HG02981 (cell line): Measurements from ENCODE around the gene HECW1.
"Not testable (repeated sequence)": the region's sequence is repeated elsewhere in the genome, so short reads cannot be mapped to it uniquely, and the experiment has no call there.

ENCODE experiments used
- ATAC-seq: cut with Tn5 transposase; IDR thresholded peaks from one replicate; pipeline ENCODE4 v1.9.1; 2021; ENCODE audit warnings: mild to moderate bottlenecking, moderate library complexity; ENCODE audit not compliant: unreplicated experiment

The HECW1 gene

GRCh38 chr7:43460733-43461348 lies 348.4 kb downstream of the HECW1 start:
- ATAC-seq = no peak

- ATAC-seq = no peak
Measured at GRCh38 chr7:43461349-43462024, 349.0 kb downstream of the HECW1 start.

GRCh38 chr7:43462836-43463235 lies 350.4 kb downstream of the HECW1 start:
- no peak for ATAC-seq

- ATAC-seq = no peak
Measured at GRCh38 chr7:43463401-43463980, 351.0 kb downstream of the HECW1 start.

- ATAC-seq = no peak
Measured at GRCh38 chr7:43465581-43466554, 353.4 kb downstream of the HECW1 start.

- ATAC-seq = no peak
Measured at GRCh38 chr7:43467406-43467805, 355.0 kb downstream of the HECW1 start.

- no peak for ATAC-seq
Measured at GRCh38 chr7:43467846-43468245, 355.4 kb downstream of the HECW1 start.

- ATAC-seq = no peak
Measured at GRCh38 chr7:43469051-43469450, 356.6 kb downstream of the HECW1 start.

GRCh38 chr7:43470110-43470509 lies 357.7 kb downstream of the HECW1 start:
- no peak for ATAC-seq

GRCh38 chr7:43475983-43476382 lies 363.5 kb downstream of the HECW1 start:
- no peak for ATAC-seq

GRCh38 chr7:43476896-43477295 lies 364.4 kb downstream of the HECW1 start:
- no peak for ATAC-seq

- no peak for ATAC-seq
Measured at GRCh38 chr7:43479042-43479441, 366.6 kb downstream of the HECW1 start.

GRCh38 chr7:43479543-43479942 lies 367.1 kb downstream of the HECW1 start:
- no peak for ATAC-seq

GRCh38 chr7:43480581-43480980 lies 368.1 kb downstream of the HECW1 start:
- ATAC-seq = no peak

GRCh38 chr7:43481902-43482678 lies 369.6 kb downstream of the HECW1 start:
- no peak for ATAC-seq

- ATAC-seq = no peak
Measured at GRCh38 chr7:43482679-43483252, 370.3 kb downstream of the HECW1 start.

GRCh38 chr7:43484678-43485395 lies 372.4 kb downstream of the HECW1 start:
- ATAC-seq = no peak

- no peak for ATAC-seq
Measured at GRCh38 chr7:43485580-43485979, 373.1 kb downstream of the HECW1 start.

- ATAC-seq = not testable (repeated sequence)
Measured at GRCh38 chr7:43486008-43486407, 373.6 kb downstream of the HECW1 start.
